Stimulated activated CD4-positive, alpha-beta T cell treated with anti-CD3 and anti-CD28 coated beads, Interleukin-15, amount 100 ng/mL, for 48 hours (primary cell): ENCODE data around the gene POLRMT.
A peak's percentile ranks its signal among the peaks of the same experiment; 100 is the strongest.

Source experiments
- DNase-seq, 2 donors: peaks; one replicate each; pipeline ENCODE4 v3.0.0-alpha.2; 2020; ENCODE audit warnings: low read depth in 2 of 2

The POLRMT gene

DNA sequence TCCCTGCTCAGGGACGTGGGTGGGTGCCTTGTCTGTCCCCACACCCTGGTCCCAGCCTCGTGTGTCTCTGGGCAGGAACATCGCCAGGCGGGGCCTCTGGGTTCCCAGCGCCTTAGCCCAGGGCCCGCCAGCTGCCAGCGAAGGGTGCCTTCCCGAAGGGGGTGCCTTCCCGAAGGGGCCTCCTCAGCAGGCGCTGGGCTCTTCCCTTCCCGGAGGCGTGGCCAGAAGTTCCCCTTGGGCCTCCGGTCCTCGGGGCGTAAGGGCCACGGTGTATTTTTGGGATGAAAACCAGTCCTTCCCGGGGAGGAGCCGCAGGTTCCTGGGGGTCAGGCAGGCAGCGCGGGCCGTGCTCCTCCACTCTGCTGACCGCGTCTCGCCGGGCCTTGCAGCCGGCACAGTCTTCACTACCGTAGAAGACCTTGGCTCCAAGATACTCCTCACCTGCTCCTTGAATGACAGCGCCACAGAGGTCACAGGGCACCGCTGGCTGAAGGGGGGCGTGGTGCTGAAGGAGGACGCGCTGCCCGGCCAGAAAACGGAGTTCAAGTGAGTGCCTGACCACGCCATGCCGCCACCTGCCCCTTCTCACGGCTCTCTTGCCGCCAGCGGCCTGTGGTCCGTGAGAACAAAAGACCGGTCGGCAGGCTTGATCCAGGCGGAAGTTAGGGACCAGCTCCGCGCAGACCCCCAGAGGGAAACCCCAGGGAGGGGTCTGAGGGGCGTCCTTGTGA is 54.1 kb downstream of the POLRMT start:
- DNase-seq = no peak

GRCh38 chr19:577439-578392 is 55.6 kb downstream of the POLRMT start:
- no peak for DNase-seq

- DNase-seq = no peak
Observed at GRCh38 chr19:576768-577438, 56.4 kb downstream of the POLRMT start.

DNA sequence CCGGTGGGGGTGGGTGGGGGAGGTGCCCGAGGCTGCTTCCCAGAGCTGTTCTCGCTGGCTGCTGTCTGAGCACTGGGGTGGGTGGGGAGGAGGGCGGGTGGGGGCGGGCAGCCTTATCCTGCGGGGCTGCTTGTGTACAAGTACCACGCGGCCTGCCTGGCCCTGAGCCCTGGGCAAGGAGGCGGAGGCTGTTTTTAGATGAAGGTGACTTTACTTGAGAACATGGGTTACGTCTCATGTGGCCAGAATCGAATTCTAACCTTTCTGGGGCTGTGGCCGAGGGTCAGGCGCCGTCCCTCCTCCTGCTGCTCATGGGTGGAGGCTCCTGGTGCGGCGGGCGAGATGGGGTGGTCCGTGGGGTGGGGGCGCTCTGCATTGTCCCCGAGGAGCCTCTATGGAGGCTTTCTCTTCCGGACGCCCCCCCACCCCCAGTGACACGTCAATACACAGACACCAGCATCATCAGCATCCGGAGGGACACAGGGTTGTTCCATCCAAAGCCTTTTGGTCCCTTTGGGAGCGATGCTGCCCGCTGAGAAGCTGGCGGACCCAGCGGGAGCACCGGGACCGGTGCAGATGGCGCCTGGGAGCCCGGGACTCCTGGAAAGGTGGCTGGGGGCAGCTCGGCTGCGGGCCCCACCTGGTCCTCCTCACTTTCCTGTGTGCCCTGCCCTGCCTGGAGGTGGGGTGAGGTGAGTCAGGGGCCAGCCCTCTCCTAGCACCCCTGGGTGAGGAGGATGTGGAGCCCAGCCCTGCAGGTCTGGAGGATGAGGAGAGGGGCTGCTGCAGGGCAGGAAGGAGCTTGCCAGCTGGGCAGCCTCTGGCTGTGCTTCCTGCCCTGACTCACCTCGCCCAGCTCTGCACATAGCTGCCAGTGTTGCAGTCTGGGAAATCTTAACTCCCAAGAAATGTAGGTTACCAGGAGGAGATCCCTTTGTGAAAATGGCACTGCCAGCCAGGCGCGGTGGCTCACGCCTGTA is 57.5 kb downstream of the POLRMT start:
- no peak for DNase-seq

- no peak for DNase-seq
Observed at GRCh38 chr19:574658-575526, 58.4 kb downstream of the POLRMT start.

GRCh38 chr19:573519-573825 is 59.9 kb downstream of the POLRMT start:
- DNase-seq = no peak

DNA sequence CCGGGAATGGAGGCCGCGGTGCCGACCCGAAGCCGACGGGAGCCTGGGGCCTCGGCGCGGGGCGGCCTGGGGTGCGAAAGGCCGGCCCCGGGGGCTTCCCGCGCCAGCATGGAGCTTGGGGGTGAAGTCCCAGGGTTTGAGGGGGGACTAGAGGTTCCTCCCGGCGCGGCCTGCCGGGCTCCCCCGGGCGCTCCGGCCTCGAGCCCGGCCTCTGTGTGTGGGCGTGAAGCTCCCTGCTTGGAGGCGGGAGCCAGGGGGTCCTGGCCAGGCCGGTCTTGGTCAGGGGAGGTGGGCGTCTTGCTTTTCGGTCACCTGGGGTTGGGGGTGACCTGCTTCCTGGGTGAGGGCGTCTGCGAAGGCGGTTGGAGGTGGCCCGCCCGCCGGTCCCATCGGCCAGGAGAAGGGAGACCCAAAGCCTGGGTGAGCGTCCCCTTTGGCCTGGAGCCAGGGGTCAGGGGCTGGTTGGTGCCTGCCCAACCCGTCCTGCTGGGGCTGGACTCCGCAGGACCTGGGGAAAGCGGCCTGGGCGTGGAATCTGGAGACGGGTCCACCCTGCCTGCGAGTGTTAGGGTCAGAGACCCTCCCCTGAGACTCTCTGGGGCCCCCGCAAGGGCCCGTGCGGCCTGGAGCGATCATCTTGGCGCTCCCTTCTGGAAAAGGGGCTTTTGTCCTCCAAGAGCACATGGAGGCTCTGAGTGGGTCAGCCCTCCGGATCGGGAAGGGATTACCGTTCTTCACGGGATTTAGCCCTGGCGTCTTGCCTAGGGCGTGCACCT is 60.4 kb downstream of the POLRMT start:
- no peak for DNase-seq

GRCh38 chr19:572140-572742 is 61.1 kb downstream of the POLRMT start, which contains the start of gene BSG:
Gene BSG (plus strand): TSS chr19:572596. CDS start chr19:572635, 39 bp downstream.
- DNase-seq = peak; percentile 96 to 98

GRCh38 chr19:571566-571974 is 61.8 kb downstream of the POLRMT start:
- DNase-seq = no peak

- DNase-seq = peak in 1 of 2 donors; percentile 33
Observed at GRCh38 chr19:570937-571565, 62.3 kb downstream of the POLRMT start.

DNA sequence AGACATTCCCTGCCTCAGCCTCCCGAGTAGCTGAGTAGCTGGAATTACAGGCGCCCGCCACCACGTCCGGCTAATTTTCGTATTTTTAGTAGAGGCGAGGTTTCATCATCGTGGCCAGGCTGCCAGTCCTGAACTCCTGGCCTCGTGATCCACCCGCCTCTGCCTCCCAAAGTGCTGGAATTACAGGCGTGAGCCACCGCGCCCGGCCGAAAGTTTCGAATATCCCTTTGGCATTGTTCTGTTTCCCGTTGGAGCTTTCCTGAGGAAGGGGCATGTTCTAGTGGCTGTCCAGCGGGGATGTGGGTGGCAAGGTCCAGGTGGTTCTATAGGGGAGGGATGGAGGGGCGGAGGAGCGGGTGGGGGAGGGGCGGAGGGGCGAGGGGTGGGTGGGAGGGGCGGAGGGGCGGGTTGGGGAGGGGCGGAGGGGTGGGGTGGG is 63.1 kb downstream of the POLRMT start:
- no peak for DNase-seq

DNA sequence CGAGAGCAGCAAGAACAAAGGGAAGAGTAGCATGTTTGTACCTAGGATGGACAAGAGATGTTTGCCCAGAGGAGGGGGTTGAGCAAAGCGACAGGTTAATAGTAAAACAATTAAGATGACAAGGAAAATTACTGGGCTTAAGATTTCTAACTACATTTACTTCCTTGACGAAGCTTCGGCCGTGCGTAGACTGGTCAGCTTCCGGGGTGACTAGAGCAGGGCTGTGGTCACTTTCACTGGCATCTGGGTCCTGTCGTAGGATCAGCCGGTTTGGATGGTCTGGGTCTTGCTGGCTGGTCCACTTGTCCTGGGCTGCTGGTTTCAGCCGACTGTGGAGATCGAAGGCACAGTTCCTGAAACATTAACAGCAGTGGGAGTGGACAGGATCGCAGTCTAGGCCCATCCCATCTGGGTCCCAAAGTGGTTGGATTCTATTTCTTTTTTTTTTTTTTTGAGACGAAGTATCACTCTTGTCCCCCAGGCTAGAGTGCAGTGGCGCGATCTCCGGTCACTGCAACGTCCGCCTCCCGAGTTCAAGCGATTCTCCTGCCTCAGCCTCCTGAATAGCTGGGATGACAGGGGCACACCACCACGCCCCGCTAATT is 65.9 kb downstream of the POLRMT start:
- no peak for DNase-seq
